Mammary epithelial cell (primary cell): ENCODE data around the gene CEL.

Source experiments
- EZH2 ChIP-seq: IDR thresholded peaks from 2 replicates; pipeline ENCODE4 v1.6.1; 2012; ENCODE audit warnings: low read length, inconsistent platforms, borderline replicate concordance
- TF ChIP-seq, protein P1 (sequence below), 2 donors: IDR thresholded peaks in 1 of 2; conservative IDR thresholded peaks in 1 of 2; 2 replicates each; pipeline ENCODE4 v1.5.1; 2011 to 2012; ENCODE audit warnings: inconsistent platforms in 2 of 2, low read length in 2 of 2, mild to moderate bottlenecking in 2 of 2, control low read depth in 1 of 2, low read depth in 1 of 2; ENCODE audit not compliant: insufficient read depth in 1 of 2; ENCODE audit errors: extremely low read depth in 1 of 2

DNA sequence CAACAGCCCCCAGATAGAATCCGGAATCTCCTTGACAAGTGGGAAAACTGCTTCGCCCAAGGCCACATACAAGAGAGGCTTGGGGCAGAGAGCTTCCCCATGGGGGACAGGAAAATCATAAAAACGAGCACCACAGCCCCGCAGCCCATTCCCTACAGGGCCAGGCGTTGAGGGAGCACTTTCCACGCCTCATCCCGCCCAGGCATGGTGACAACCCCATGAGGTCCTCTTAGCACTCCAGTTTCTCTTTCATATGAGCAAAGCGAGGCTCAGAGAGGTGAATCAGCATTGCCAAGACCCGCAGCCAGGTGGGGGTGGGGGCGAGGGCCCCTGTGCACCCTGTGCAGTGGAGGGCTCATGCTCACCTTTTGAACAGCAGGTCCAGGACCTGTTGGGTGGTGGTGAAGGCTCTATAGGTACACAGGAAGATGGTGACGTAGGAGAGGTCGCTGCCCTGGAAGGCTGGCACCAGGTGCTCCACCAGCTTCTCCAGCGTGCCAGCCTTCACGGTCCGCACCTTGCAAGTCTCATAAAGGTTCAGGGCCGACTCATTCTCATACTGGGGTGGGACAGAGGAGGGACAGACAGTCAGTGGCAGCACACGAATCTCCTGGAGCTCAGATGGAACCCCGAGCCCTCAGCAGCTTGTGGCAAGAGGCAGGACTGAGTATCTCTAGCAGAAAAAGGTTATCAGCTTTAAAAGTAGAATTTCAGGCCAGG, 48.3 kb downstream of the CEL start:
- TF ChIP-seq, protein P1, sequence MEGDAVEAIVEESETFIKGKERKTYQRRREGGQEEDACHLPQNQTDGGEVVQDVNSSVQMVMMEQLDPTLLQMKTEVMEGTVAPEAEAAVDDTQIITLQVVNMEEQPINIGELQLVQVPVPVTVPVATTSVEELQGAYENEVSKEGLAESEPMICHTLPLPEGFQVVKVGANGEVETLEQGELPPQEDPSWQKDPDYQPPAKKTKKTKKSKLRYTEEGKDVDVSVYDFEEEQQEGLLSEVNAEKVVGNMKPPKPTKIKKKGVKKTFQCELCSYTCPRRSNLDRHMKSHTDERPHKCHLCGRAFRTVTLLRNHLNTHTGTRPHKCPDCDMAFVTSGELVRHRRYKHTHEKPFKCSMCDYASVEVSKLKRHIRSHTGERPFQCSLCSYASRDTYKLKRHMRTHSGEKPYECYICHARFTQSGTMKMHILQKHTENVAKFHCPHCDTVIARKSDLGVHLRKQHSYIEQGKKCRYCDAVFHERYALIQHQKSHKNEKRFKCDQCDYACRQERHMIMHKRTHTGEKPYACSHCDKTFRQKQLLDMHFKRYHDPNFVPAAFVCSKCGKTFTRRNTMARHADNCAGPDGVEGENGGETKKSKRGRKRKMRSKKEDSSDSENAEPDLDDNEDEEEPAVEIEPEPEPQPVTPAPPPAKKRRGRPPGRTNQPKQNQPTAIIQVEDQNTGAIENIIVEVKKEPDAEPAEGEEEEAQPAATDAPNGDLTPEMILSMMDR (conservative IDR thresholded peaks at IDR 0.05 in 1 of 2, IDR thresholded peaks at IDR 0.05 in 1 of 2; ENCODE audit: extremely low read depth in 1 of 2, insufficient read depth in 1 of 2, low read depth in 1 of 2, low read length in 2 of 2) = no peak
- no peak for TF ChIP-seq EZH2
